ENCODE data around the gene ITPKB.

DNA sequence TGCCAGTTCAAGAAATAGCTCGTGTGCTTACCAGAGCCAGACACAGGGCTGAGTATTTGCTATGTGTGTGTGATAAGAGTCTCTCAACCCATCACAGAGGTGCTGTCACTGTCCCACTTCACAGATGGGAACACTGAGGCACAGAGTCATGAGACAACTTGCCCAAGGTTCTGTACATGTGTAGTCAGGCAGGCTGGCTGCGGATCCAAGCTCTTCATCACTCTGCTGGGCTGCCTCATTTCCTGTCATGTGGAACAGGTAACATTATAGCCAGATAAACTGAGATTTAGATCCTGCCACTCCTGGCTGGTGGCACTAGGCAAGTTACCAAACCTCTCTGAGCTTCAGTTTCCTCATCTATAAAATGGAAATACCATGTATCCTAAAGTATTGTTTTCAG lies 77.8 kb downstream of the ITPKB start:
- TF ChIP-seq, protein P1, sequence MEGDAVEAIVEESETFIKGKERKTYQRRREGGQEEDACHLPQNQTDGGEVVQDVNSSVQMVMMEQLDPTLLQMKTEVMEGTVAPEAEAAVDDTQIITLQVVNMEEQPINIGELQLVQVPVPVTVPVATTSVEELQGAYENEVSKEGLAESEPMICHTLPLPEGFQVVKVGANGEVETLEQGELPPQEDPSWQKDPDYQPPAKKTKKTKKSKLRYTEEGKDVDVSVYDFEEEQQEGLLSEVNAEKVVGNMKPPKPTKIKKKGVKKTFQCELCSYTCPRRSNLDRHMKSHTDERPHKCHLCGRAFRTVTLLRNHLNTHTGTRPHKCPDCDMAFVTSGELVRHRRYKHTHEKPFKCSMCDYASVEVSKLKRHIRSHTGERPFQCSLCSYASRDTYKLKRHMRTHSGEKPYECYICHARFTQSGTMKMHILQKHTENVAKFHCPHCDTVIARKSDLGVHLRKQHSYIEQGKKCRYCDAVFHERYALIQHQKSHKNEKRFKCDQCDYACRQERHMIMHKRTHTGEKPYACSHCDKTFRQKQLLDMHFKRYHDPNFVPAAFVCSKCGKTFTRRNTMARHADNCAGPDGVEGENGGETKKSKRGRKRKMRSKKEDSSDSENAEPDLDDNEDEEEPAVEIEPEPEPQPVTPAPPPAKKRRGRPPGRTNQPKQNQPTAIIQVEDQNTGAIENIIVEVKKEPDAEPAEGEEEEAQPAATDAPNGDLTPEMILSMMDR (conservative IDR thresholded peaks at IDR 0.05; ENCODE audit: low read depth in 2 of 2) = no peak
- TF ChIP-seq, protein P2, sequence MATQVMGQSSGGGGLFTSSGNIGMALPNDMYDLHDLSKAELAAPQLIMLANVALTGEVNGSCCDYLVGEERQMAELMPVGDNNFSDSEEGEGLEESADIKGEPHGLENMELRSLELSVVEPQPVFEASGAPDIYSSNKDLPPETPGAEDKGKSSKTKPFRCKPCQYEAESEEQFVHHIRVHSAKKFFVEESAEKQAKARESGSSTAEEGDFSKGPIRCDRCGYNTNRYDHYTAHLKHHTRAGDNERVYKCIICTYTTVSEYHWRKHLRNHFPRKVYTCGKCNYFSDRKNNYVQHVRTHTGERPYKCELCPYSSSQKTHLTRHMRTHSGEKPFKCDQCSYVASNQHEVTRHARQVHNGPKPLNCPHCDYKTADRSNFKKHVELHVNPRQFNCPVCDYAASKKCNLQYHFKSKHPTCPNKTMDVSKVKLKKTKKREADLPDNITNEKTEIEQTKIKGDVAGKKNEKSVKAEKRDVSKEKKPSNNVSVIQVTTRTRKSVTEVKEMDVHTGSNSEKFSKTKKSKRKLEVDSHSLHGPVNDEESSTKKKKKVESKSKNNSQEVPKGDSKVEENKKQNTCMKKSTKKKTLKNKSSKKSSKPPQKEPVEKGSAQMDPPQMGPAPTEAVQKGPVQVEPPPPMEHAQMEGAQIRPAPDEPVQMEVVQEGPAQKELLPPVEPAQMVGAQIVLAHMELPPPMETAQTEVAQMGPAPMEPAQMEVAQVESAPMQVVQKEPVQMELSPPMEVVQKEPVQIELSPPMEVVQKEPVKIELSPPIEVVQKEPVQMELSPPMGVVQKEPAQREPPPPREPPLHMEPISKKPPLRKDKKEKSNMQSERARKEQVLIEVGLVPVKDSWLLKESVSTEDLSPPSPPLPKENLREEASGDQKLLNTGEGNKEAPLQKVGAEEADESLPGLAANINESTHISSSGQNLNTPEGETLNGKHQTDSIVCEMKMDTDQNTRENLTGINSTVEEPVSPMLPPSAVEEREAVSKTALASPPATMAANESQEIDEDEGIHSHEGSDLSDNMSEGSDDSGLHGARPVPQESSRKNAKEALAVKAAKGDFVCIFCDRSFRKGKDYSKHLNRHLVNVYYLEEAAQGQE (IDR thresholded peaks at IDR 0.05; ENCODE audit: unreplicated experiment) = no peak
- TF ChIP-seq EZH2 (IDR thresholded peaks at IDR 0.05; ENCODE audit: low read depth, unreplicated experiment) (no peak), POLR2AphosphoS5 (IDR thresholded peaks at IDR 0.05; ENCODE audit: low read depth) (no peak), EZH2phosphoT487 (IDR thresholded peaks at IDR 0.05; ENCODE audit: unreplicated experiment) (no peak), ZNF114 (CRISPR knock-in tag; IDR thresholded peaks at IDR 0.05) (no peak), CREB1 (CRISPR knock-in tag; IDR thresholded peaks at IDR 0.05; ENCODE audit: low read depth) (no peak), STAT1 (IDR thresholded peaks at IDR 0.05; ENCODE audit: unreplicated experiment) (no peak), JUNB (IDR thresholded peaks at IDR 0.05; ENCODE audit: unreplicated experiment) (no peak), NANOG (IDR thresholded peaks at IDR 0.05; ENCODE audit: borderline replicate concordance) (no peak)
- TF ChIP-seq, protein P3, sequence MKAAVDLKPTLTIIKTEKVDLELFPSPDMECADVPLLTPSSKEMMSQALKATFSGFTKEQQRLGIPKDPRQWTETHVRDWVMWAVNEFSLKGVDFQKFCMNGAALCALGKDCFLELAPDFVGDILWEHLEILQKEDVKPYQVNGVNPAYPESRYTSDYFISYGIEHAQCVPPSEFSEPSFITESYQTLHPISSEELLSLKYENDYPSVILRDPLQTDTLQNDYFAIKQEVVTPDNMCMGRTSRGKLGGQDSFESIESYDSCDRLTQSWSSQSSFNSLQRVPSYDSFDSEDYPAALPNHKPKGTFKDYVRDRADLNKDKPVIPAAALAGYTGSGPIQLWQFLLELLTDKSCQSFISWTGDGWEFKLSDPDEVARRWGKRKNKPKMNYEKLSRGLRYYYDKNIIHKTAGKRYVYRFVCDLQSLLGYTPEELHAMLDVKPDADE (IDR thresholded peaks at IDR 0.05) = no peak

All from GM23338 (cell line).